Measurements from ENCODE around the gene S100A6.
A peak's percentile ranks its signal among the peaks of the same experiment; 100 is the strongest.
"Not testable (repeated sequence)": the region's sequence is repeated elsewhere in the genome, so short reads cannot be mapped to it uniquely, and the experiment has no call there.

S100A6 gene

GRCh38 chr1:153535242-153536011, at the start of gene S100A6:
Gene S100A6 (minus strand): TSS chr1:153535991. CDS start chr1:153535339, 652 bp downstream.
- no peaks in the 10 kb centered on the region for H3K9me3 ChIP-seq (ENCODE audit: low read length)
- peaks cover 47% of the 10 kb centered on the region for H3K4me1 ChIP-seq (ENCODE audit: insufficient read depth, low read length)
- no peaks in the 10 kb centered on the region for H3K27me3 ChIP-seq (ENCODE audit: control insufficient read depth in 1 of 2, insufficient read depth in 2 of 2, low read length in 2 of 2)
- peaks cover 6% of the 10 kb centered on the region for H3K36me3 ChIP-seq (ENCODE audit: insufficient read depth, low read length)
- H3K9ac ChIP-seq (ENCODE audit: low read length) = peak within 1 kb of the TSS; percentile 95
- H3K27ac ChIP-seq (ENCODE audit: low read depth, low read length) = peak within 1 kb of the TSS; percentile 98
- peak within 1 kb of the TSS; percentile 82 to 91 for H3K4me3 ChIP-seq (ENCODE audit: low read depth in 1 of 2, low read length in 2 of 2)

GRCh38 chr1:153585006-153585405, 49.2 kb upstream of the S100A6 start:
- H3K27me3 ChIP-seq (ENCODE audit: control insufficient read depth in 1 of 2, insufficient read depth in 2 of 2, low read length in 2 of 2) = no peaks in the 10 kb centered on the region
- no peaks in the 10 kb centered on the region for H3K4me1 ChIP-seq (ENCODE audit: insufficient read depth, low read length)
- no peaks in the 10 kb centered on the region for H3K9me3 ChIP-seq (ENCODE audit: low read length)
- H3K36me3 ChIP-seq (ENCODE audit: insufficient read depth, low read length) = no peaks in the 10 kb centered on the region
- H3K4me3 ChIP-seq (ENCODE audit: low read depth in 1 of 2, low read length in 2 of 2) = no peak overlapping the region
- no peak overlapping the region for H3K27ac ChIP-seq (ENCODE audit: low read depth, low read length)
- H3K9ac ChIP-seq (ENCODE audit: low read length) = no peak overlapping the region

- Histone ChIP-seq H3K9me3 (ENCODE audit: low read length) (no peaks in the 10 kb centered on the region), H3K27ac (ENCODE audit: low read depth, low read length) (no peak overlapping the region), H3K4me1 (ENCODE audit: insufficient read depth, low read length) (no peaks in the 10 kb centered on the region)
Observed at GRCh38 chr1:153583976-153584375, 48.2 kb upstream of the S100A6 start.

GRCh38 chr1:153583514-153583913, 47.7 kb upstream of the S100A6 start:
- H3K4me1 ChIP-seq (ENCODE audit: insufficient read depth, low read length); H3K9me3 ChIP-seq (ENCODE audit: low read length); H3K36me3 ChIP-seq (ENCODE audit: insufficient read depth, low read length); H3K27me3 ChIP-seq (ENCODE audit: control insufficient read depth in 1 of 2, insufficient read depth in 2 of 2, low read length in 2 of 2); H3K27ac ChIP-seq (ENCODE audit: low read depth, low read length); H3K9ac ChIP-seq (ENCODE audit: low read length); H3K4me3 ChIP-seq (ENCODE audit: low read depth in 1 of 2, low read length in 2 of 2): not testable (repeated sequence)

More at GRCh38 chr1:153583976-153584375, 48.2 kb upstream of the S100A6 start:
- Histone ChIP-seq H3K4me3 (ENCODE audit: low read depth in 1 of 2, low read length in 2 of 2) (no peak overlapping the region), H3K36me3 (ENCODE audit: insufficient read depth, low read length) (no peaks in the 10 kb centered on the region), H3K9ac (ENCODE audit: low read length) (no peak overlapping the region), H3K27me3 (ENCODE audit: control insufficient read depth in 1 of 2, insufficient read depth in 2 of 2, low read length in 2 of 2) (no peaks in the 10 kb centered on the region)

GRCh38 chr1:153582836-153583235, 47.0 kb upstream of the S100A6 start:
- not testable (repeated sequence) for H3K9me3 ChIP-seq (ENCODE audit: low read length); H3K36me3 ChIP-seq (ENCODE audit: insufficient read depth, low read length); H3K27me3 ChIP-seq (ENCODE audit: control insufficient read depth in 1 of 2, insufficient read depth in 2 of 2, low read length in 2 of 2); H3K9ac ChIP-seq (ENCODE audit: low read length); H3K4me1 ChIP-seq (ENCODE audit: insufficient read depth, low read length); H3K4me3 ChIP-seq (ENCODE audit: low read depth in 1 of 2, low read length in 2 of 2); H3K27ac ChIP-seq (ENCODE audit: low read depth, low read length)

GRCh38 chr1:153578936-153579335, 43.1 kb upstream of the S100A6 start:
- no peaks in the 10 kb centered on the region for H3K4me1 ChIP-seq (ENCODE audit: insufficient read depth, low read length)
- no peaks in the 10 kb centered on the region for H3K27me3 ChIP-seq (ENCODE audit: control insufficient read depth in 1 of 2, insufficient read depth in 2 of 2, low read length in 2 of 2)
- H3K4me3 ChIP-seq (ENCODE audit: low read depth in 1 of 2, low read length in 2 of 2) = no peak overlapping the region
- H3K9me3 ChIP-seq (ENCODE audit: low read length) = no peaks in the 10 kb centered on the region
- H3K9ac ChIP-seq (ENCODE audit: low read length) = no peak overlapping the region
- H3K36me3 ChIP-seq (ENCODE audit: insufficient read depth, low read length) = no peaks in the 10 kb centered on the region
- no peak overlapping the region for H3K27ac ChIP-seq (ENCODE audit: low read depth, low read length)

GRCh38 chr1:153578490-153578889, 42.7 kb upstream of the S100A6 start:
- Histone ChIP-seq H3K27ac (ENCODE audit: low read depth, low read length) (no peak overlapping the region), H3K9me3 (ENCODE audit: low read length) (no peaks in the 10 kb centered on the region)

GRCh38 chr1:153577624-153578051, 41.8 kb upstream of the S100A6 start:
- H3K4me3 ChIP-seq (ENCODE audit: low read depth in 1 of 2, low read length in 2 of 2) = no peak overlapping the region
- no peak overlapping the region for H3K27ac ChIP-seq (ENCODE audit: low read depth, low read length)
- no peaks in the 10 kb centered on the region for H3K27me3 ChIP-seq (ENCODE audit: control insufficient read depth in 1 of 2, insufficient read depth in 2 of 2, low read length in 2 of 2)
- H3K36me3 ChIP-seq (ENCODE audit: insufficient read depth, low read length) = no peaks in the 10 kb centered on the region
- H3K4me1 ChIP-seq (ENCODE audit: insufficient read depth, low read length) = peaks cover 5% of the 10 kb centered on the region
- no peaks in the 10 kb centered on the region for H3K9me3 ChIP-seq (ENCODE audit: low read length)
- H3K9ac ChIP-seq (ENCODE audit: low read length) = no peak overlapping the region

More at GRCh38 chr1:153578490-153578889, 42.7 kb upstream of the S100A6 start:
- no peaks in the 10 kb centered on the region for H3K27me3 ChIP-seq (ENCODE audit: control insufficient read depth in 1 of 2, insufficient read depth in 2 of 2, low read length in 2 of 2)
- no peak overlapping the region for H3K4me3 ChIP-seq (ENCODE audit: low read depth in 1 of 2, low read length in 2 of 2)
- H3K9ac ChIP-seq (ENCODE audit: low read length) = no peak overlapping the region
- H3K36me3 ChIP-seq (ENCODE audit: insufficient read depth, low read length) = no peaks in the 10 kb centered on the region
- no peaks in the 10 kb centered on the region for H3K4me1 ChIP-seq (ENCODE audit: insufficient read depth, low read length)

GRCh38 chr1:153577138-153577537, 41.3 kb upstream of the S100A6 start:
- no peaks in the 10 kb centered on the region for H3K36me3 ChIP-seq (ENCODE audit: insufficient read depth, low read length)
- no peak overlapping the region for H3K27ac ChIP-seq (ENCODE audit: low read depth, low read length)
- no peak overlapping the region for H3K4me3 ChIP-seq (ENCODE audit: low read depth in 1 of 2, low read length in 2 of 2)
- H3K9ac ChIP-seq (ENCODE audit: low read length) = no peak overlapping the region
- no peaks in the 10 kb centered on the region for H3K9me3 ChIP-seq (ENCODE audit: low read length)
- H3K27me3 ChIP-seq (ENCODE audit: control insufficient read depth in 1 of 2, insufficient read depth in 2 of 2, low read length in 2 of 2) = no peaks in the 10 kb centered on the region
- peaks cover 5% of the 10 kb centered on the region for H3K4me1 ChIP-seq (ENCODE audit: insufficient read depth, low read length)

GRCh38 chr1:153575497-153575896, 39.7 kb upstream of the S100A6 start:
- H3K9ac ChIP-seq (ENCODE audit: low read length); H3K36me3 ChIP-seq (ENCODE audit: insufficient read depth, low read length); H3K4me3 ChIP-seq (ENCODE audit: low read depth in 1 of 2, low read length in 2 of 2); H3K4me1 ChIP-seq (ENCODE audit: insufficient read depth, low read length); H3K27me3 ChIP-seq (ENCODE audit: control insufficient read depth in 1 of 2, insufficient read depth in 2 of 2, low read length in 2 of 2); H3K9me3 ChIP-seq (ENCODE audit: low read length); H3K27ac ChIP-seq (ENCODE audit: low read depth, low read length): not testable (repeated sequence)

GRCh38 chr1:153575081-153575491, 39.3 kb upstream of the S100A6 start:
- H3K36me3 ChIP-seq (ENCODE audit: insufficient read depth, low read length); H3K9ac ChIP-seq (ENCODE audit: low read length); H3K27ac ChIP-seq (ENCODE audit: low read depth, low read length); H3K27me3 ChIP-seq (ENCODE audit: control insufficient read depth in 1 of 2, insufficient read depth in 2 of 2, low read length in 2 of 2); H3K4me1 ChIP-seq (ENCODE audit: insufficient read depth, low read length); H3K9me3 ChIP-seq (ENCODE audit: low read length); H3K4me3 ChIP-seq (ENCODE audit: low read depth in 1 of 2, low read length in 2 of 2): not testable (repeated sequence)

- no peaks in the 10 kb centered on the region for H3K27me3 ChIP-seq (ENCODE audit: control insufficient read depth in 1 of 2, insufficient read depth in 2 of 2, low read length in 2 of 2)
- no peak overlapping the region for H3K9ac ChIP-seq (ENCODE audit: low read length)
- H3K4me1 ChIP-seq (ENCODE audit: insufficient read depth, low read length) = peaks cover 11% of the 10 kb centered on the region
- H3K27ac ChIP-seq (ENCODE audit: low read depth, low read length) = no peak overlapping the region
- no peaks in the 10 kb centered on the region for H3K36me3 ChIP-seq (ENCODE audit: insufficient read depth, low read length)
- no peaks in the 10 kb centered on the region for H3K9me3 ChIP-seq (ENCODE audit: low read length)
- no peak overlapping the region for H3K4me3 ChIP-seq (ENCODE audit: low read depth in 1 of 2, low read length in 2 of 2)
Observed at GRCh38 chr1:153573351-153573750, 37.6 kb upstream of the S100A6 start.
